B cell (primary cell): Measurements from ENCODE around the gene AOPEP. TPM values are rescaled to one million over a fixed set of nuclear protein-coding genes. Genes with fewer than 3 reads are reported as not detected.

Experiments used
- ATAC-seq: fragments of 200-7000 bp; cut with Tn5 transposase; one replicate; pipeline ENCODE4 v1.10.0; 2021; ENCODE audit warnings: low read depth, mild to moderate bottlenecking, moderate number of reproducible peaks, moderate library complexity
- CTCF ChIA-PET: fragments of 350-600 bp; sonication (Branson Sonifier 250); formaldehyde crosslinking; loops from one replicate; lab custom pipeline; 2021; ENCODE audit warnings: antibody characterized with exemption, inconsistent platforms; lab: Charles Lee
- POLR2A ChIA-PET: fragments of 350-600 bp; sonication (Branson Sonifier 250); formaldehyde crosslinking; loops from one replicate; lab custom pipeline; 2021; ENCODE audit warnings: antibody characterized with exemption; lab: Charles Lee
- DNase-seq: peaks from one replicate; pipeline ENCODE4 v3.0.0; 2013
- H2AFZ ChIP-seq: 2 replicates; pipeline ENCODE4 v1.6.1; 2012; ENCODE audit warnings: mild to moderate bottlenecking, low read depth, low read length; ENCODE audit not compliant: insufficient read depth, poor library complexity, severe bottlenecking
- H3K27ac ChIP-seq, 2 donors: 1 replicate in 1 of 2; 2 replicates in 1 of 2; pipeline ENCODE4 v1.5.1; 2012 to 2013; ENCODE audit warnings: low read length in 2 of 2, mild to moderate bottlenecking in 2 of 2, moderate library complexity in 1 of 2
- H3K27me3 ChIP-seq, 4 experiments: fragments of 200-600 bp in 1 of 4; sonication (generic) in 1 of 4; replicated peaks in 1 of 4; 1 replicate in 2 of 4; 2 replicates in 2 of 4; pipeline versions ENCODE4 v1.6.1 to v1.7.0; 2013 to 2016; ENCODE audit warnings: low read length in 3 of 4, mild to moderate bottlenecking in 2 of 4, mixed read lengths in 1 of 4, moderate library complexity in 1 of 4; ENCODE audit not compliant: insufficient read depth in 4 of 4, control insufficient read depth in 3 of 4; ENCODE audit errors: control extremely low read depth in 1 of 4
- H3K36me3 ChIP-seq, 2 experiments: replicated peaks in 1 of 2; 1 replicate in 1 of 2; 2 replicates in 1 of 2; pipeline versions ENCODE4 v1.6.1 to v1.7.1; 2013; ENCODE audit warnings: low read length in 1 of 2; ENCODE audit not compliant: insufficient read depth in 2 of 2, control insufficient read depth in 1 of 2; ENCODE audit errors: control extremely low read depth in 1 of 2, extremely low read depth in 1 of 2
- H3K4me1 ChIP-seq, 2 donors: fragments of 200-600 bp in 1 of 2; sonication (generic) in 1 of 2; 1 replicate in 1 of 2; 2 replicates in 1 of 2; pipeline versions ENCODE4 v1.5.1 to v1.6.1; 2013 to 2017; ENCODE audit warnings: low read length in 2 of 2; ENCODE audit not compliant: control insufficient read depth in 2 of 2, insufficient read depth in 2 of 2
- H3K4me2 ChIP-seq: replicated peaks from 2 replicates; pipeline ENCODE3; 2012; ENCODE audit warnings: mild to moderate bottlenecking, low read depth, low read length; ENCODE audit not compliant: poor library complexity, severe bottlenecking
- H3K4me3 ChIP-seq, 5 experiments: fragments of 200-600 bp in 1 of 5; sonication (generic) in 1 of 5; 1 replicate in 3 of 5; 2 replicates in 2 of 5; pipeline versions ENCODE4 v1.5.1 to v1.7.0; 2011 to 2016; ENCODE audit warnings: low read length in 4 of 5, mild to moderate bottlenecking in 4 of 5, low read depth in 2 of 5, control low read depth in 1 of 5, moderate library complexity in 1 of 5; ENCODE audit not compliant: insufficient read depth in 1 of 5; ENCODE audit errors: control extremely low read depth in 1 of 5, extremely low read depth in 1 of 5
- H3K79me2 ChIP-seq: fragments of 200-600 bp; sonication (generic); one replicate; pipeline ENCODE4 v1.6.0; 2016; ENCODE audit warnings: low read length; ENCODE audit not compliant: control insufficient read depth, insufficient read depth
- H3K9ac ChIP-seq: fragments of 200-600 bp; sonication (generic); 2 replicates; pipeline ENCODE4 v1.6.1; 2017; ENCODE audit warnings: mild to moderate bottlenecking, low read length, moderate library complexity
- H3K9me3 ChIP-seq, 3 donors: one replicate each; pipeline versions ENCODE4 v1.6.1 to v1.7.1; 2013; ENCODE audit warnings: low read length in 2 of 3; ENCODE audit not compliant: control insufficient read depth in 2 of 3, insufficient read depth in 1 of 3; ENCODE audit errors: control extremely low read depth in 1 of 3
- H4K20me1 ChIP-seq: 2 replicates; pipeline ENCODE4 v1.6.0; 2012; ENCODE audit warnings: mild to moderate bottlenecking, low read length; ENCODE audit not compliant: insufficient read depth, control insufficient read depth, poor library complexity, severe bottlenecking
- H3K27ac Mint-ChIP-seq: one replicate; pipeline ENCODE4 v1.8.0; 2021; ENCODE audit warnings: mixed read lengths
- H3K27me3 Mint-ChIP-seq: one replicate; pipeline ENCODE4 v1.8.0; 2021; ENCODE audit warnings: mixed read lengths
- H3K4me1 Mint-ChIP-seq: one replicate; pipeline ENCODE4 v1.8.0; 2021; ENCODE audit warnings: mixed read lengths
- H3K4me3 Mint-ChIP-seq: one replicate; pipeline ENCODE4 v1.8.0; 2021; ENCODE audit warnings: mixed read lengths
- H3K9me3 Mint-ChIP-seq: one replicate; pipeline ENCODE4 v1.8.0; 2022; ENCODE audit warnings: mixed read lengths; ENCODE audit not compliant: insufficient read depth
- CTCF ChIP-seq: fragments of 200-600 bp; IDR thresholded peaks from one replicate; pipeline ENCODE4 v1.8.0; 2022; ENCODE audit warnings: antibody characterized with exemption, mild to moderate bottlenecking
- EZH2 ChIP-seq: IDR thresholded peaks from 2 replicates; pipeline ENCODE4 v1.6.1; 2012; ENCODE audit warnings: borderline replicate concordance, low read depth, mild to moderate bottlenecking, moderate library complexity, low read length; ENCODE audit not compliant: insufficient read depth, poor library complexity, severe bottlenecking
- WGBS: methylation state at CpG from one replicate; pipeline ENCODE4 v1.1.5; 2013; ENCODE audit warnings: missing lambda C conversion rate; ENCODE audit not compliant: insufficient coverage; 5-methylcytosine and 5-hydroxymethylcytosine counted together
- intact Hi-C: fragments of 100-400 bp; cut with micrococcal nuclease; formaldehyde crosslinking; loops from one replicate; pipeline ENCODE4 v1.10.0; 2022
- polyA plus RNA-seq: library from polyadenylated mRNA; depleted of rRNA; stranded (reverse); fragments of >200 nt; gene quantifications from 2 replicates; pipeline ENCODE4 v1.2.3, GENCODE V29; 2012
- total RNA-seq, 2 donors: library from RNA; stranded (reverse); fragments of 120-200 nt in 1 of 2; gene quantifications; 1 replicate in 1 of 2; 2 replicates in 1 of 2; pipeline versions ENCODE4 v1.2.3 to v1.2.4, GENCODE V29; 2013 to 2022

Gene AOPEP
- total and polyA plus RNA-seq, 2 donors (not counting 1 experiment from before 2014, with no cell fraction given) = 5.1 to 35.8 TPM

- ChIA-PET CTCF (no interaction called here), POLR2A (no interaction called here)
- intact Hi-C loops = no loop called here
- Histone ChIP-seq H3K27ac (no peak overlapping the region), H3K9me3 (no peaks in the 10 kb centered on the region), H3K36me3 (no peaks in the 10 kb centered on the region), H3K27me3 (no peaks in the 10 kb centered on the region), H3K4me3 (no peak overlapping the region), H3K4me2 (no peak overlapping the region), H3K4me1 (no peaks in the 10 kb centered on the region), H4K20me1 (no peaks in the 10 kb centered on the region), H2AFZ (no peak overlapping the region), H3K79me2 (no peaks in the 10 kb centered on the region), H3K9ac (no peak overlapping the region)
- WGBS = 99% methylated on average over 7 of the region's 8 CpGs
- no peak overlapping the region for H3K4me3 Mint-ChIP-seq
- no peak overlapping the region for H3K27ac Mint-ChIP-seq
- no peaks in the 10 kb centered on the region for H3K4me1 Mint-ChIP-seq
- DNase-seq (no peak), ATAC-seq (no peak)
- no peaks in the 10 kb centered on the region for H3K9me3 Mint-ChIP-seq
- H3K27me3 Mint-ChIP-seq = no peaks in the 10 kb centered on the region
- TF ChIP-seq CTCF (no peak), EZH2 (no peak)
Measured at GRCh38 chr9:95070549-95071021, 344.1 kb downstream of the AOPEP start.

GRCh38 chr9:95071450-95071849, 345.0 kb downstream of the AOPEP start:
- H3K27me3 ChIP-seq = no peaks in the 10 kb centered on the region
- no peaks in the 10 kb centered on the region for H4K20me1 ChIP-seq
- ATAC-seq (no peak), DNase-seq (no peak)
- H3K4me1 ChIP-seq = no peaks in the 10 kb centered on the region
- H3K4me1 Mint-ChIP-seq = no peaks in the 10 kb centered on the region
- no peak overlapping the region for H3K27ac ChIP-seq
- ChIA-PET CTCF (no interaction called here), POLR2A (no interaction called here)
- no peak overlapping the region for H3K4me3 Mint-ChIP-seq
- no peak overlapping the region for H3K27ac Mint-ChIP-seq
- H3K79me2 ChIP-seq = no peaks in the 10 kb centered on the region
- no peaks in the 10 kb centered on the region for H3K36me3 ChIP-seq
- WGBS = 98% methylated on average over 5 of the region's 5 CpGs
- no peak overlapping the region for H2AFZ ChIP-seq
- H3K9ac ChIP-seq = no peak overlapping the region
- H3K9me3 Mint-ChIP-seq = no peaks in the 10 kb centered on the region
- H3K9me3 ChIP-seq = no peaks in the 10 kb centered on the region
- H3K27me3 Mint-ChIP-seq = no peaks in the 10 kb centered on the region
- intact Hi-C loops = no loop called here
- TF ChIP-seq CTCF (no peak), EZH2 (no peak)
- no peak overlapping the region for H3K4me3 ChIP-seq
- H3K4me2 ChIP-seq = no peak overlapping the region
